Suprapubic skin (tissue), 3 donors: ENCODE results near the gene ADCY9.

ENCODE experiments used
- POLR2A ChIP-seq, 2 donors: fragments of 450-650 bp; IDR thresholded peaks; one replicate each; pipeline ENCODE4 v1.6.1; 2017; ENCODE audit warnings: antibody characterized with exemption in 2 of 2, mild to moderate bottlenecking in 2 of 2, moderate library complexity in 2 of 2
- TF ChIP-seq, protein P1 (sequence below), 2 donors: fragments of 200-600 bp in 1 of 2; fragments of 450-650 bp in 1 of 2; sonication (generic) in 1 of 2; IDR thresholded peaks; one replicate each; pipeline ENCODE4 v1.5.1; 2016 to 2019; ENCODE audit warnings: antibody characterized with exemption in 2 of 2, mild to moderate bottlenecking in 1 of 2, moderate library complexity in 1 of 2

DNA sequence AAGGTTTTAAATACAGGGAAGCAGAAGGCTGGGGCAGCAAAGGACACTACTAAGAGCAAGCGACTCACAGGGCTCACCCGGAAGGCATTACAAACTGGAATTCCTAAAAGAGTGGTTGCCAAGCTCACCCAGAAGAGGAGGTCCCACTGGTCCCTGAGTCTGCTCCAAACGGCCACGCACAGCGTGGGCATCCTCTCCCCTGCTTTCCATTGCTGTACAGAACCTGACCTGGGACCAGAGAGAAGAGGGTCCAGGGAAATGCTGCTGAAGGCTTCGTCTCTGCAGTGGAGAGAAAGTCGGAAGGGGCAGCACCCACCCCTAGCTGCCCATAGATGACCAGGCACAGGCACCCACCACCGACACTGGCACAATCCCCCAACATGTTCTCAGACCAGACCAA, 67.2 kb downstream of the ADCY9 start:
- TF ChIP-seq POLR2A (IDR thresholded peaks at IDR 0.05), result no peak
- TF ChIP-seq, protein P1, sequence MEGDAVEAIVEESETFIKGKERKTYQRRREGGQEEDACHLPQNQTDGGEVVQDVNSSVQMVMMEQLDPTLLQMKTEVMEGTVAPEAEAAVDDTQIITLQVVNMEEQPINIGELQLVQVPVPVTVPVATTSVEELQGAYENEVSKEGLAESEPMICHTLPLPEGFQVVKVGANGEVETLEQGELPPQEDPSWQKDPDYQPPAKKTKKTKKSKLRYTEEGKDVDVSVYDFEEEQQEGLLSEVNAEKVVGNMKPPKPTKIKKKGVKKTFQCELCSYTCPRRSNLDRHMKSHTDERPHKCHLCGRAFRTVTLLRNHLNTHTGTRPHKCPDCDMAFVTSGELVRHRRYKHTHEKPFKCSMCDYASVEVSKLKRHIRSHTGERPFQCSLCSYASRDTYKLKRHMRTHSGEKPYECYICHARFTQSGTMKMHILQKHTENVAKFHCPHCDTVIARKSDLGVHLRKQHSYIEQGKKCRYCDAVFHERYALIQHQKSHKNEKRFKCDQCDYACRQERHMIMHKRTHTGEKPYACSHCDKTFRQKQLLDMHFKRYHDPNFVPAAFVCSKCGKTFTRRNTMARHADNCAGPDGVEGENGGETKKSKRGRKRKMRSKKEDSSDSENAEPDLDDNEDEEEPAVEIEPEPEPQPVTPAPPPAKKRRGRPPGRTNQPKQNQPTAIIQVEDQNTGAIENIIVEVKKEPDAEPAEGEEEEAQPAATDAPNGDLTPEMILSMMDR (IDR thresholded peaks at IDR 0.05), result no peak
